Measurements from ENCODE around the gene RYR2. TPM values are rescaled to one million over a fixed set of nuclear protein-coding genes. Genes with fewer than 3 reads are reported as not detected.

Gene RYR2
- total and polyA plus RNA-seq, 4 experiments from 2014 or later = not detected

DNA sequence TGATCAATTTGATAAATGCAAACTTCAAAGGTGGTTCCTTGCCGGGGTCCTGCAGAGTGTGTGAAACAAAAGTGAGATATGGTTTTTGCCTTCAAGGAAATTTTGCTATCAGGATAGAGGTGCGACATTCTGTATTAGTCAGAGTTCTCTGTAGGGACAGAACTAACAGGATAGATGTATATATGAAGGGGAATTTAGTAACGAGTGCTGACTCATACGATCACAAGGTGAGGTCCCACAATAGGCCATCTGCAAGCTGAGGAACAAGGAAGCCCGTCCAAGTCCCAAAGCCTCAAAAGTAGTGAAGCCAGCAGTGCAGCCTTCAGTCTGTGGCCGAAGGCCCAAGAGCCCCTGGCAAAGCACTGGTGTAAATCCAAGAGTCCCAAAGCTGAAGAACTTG lies 157.0 kb downstream of the RYR2 start:
- Histone ChIP-seq H3K4me3 (ENCODE audit: low read length in 2 of 2) (no peak overlapping the region), H3K9me3 (ENCODE audit: control insufficient read depth in 1 of 2, low read length in 2 of 2) (no peaks in the 10 kb centered on the region), H3K27me3 (ENCODE audit: insufficient read depth, low read length) (no peaks in the 10 kb centered on the region), H3K36me3 (ENCODE audit: insufficient read depth, low read length) (no peaks in the 10 kb centered on the region), H3K4me1 (ENCODE audit: insufficient read depth, low read length) (no peaks in the 10 kb centered on the region), H3K27ac (ENCODE audit: low read depth, low read length) (no peak overlapping the region)
- H3K4me3 Mint-ChIP-seq = no peak overlapping the region
- peaks cover 0 to 1% (median 0%) of the 10 kb centered on the region in 4 donors for H3K4me1 Mint-ChIP-seq
- POLR2A ChIA-PET (ENCODE audit: partially characterized antibody) = no interaction called here
- H3K27ac Mint-ChIP-seq = no peak overlapping the region
- no peak for DNase-seq
- CTCF ChIA-PET (ENCODE audit: partially characterized antibody) = no interaction called here
- no peaks in the 10 kb centered on the region for H3K36me3 Mint-ChIP-seq
- intact Hi-C loops (cut with micrococcal nuclease) = no loop called here
- H3K9me3 Mint-ChIP-seq = peaks cover 0 to 1% (median 0%) of the 10 kb centered on the region in 8 donors
- no peaks in the 10 kb centered on the region for H3K27me3 Mint-ChIP-seq

DNA sequence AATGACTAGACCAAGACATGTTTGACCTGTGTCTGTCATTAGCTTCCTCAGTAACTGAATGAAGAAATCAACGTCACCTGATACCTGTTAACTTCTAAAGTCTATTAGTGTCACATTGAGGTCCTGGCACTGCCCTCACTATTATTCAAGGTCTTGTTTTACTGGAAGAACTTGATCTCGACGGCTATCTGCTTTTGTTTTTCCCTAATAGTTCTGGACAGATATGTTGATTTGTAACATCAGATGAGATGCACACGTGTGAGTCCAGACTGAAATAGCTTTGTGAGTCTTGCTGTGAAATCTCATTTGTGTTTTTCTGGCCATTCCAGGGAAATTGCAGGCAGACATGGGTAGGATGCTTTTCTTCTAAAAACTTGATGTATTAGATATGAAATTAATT lies 159.2 kb downstream of the RYR2 start:
- no peaks in the 10 kb centered on the region for H3K36me3 Mint-ChIP-seq
- H3K27ac Mint-ChIP-seq = no peak overlapping the region
- intact Hi-C loops (cut with micrococcal nuclease) = no loop called here
- no peak for DNase-seq
- Histone ChIP-seq H3K36me3 (ENCODE audit: insufficient read depth, low read length) (no peaks in the 10 kb centered on the region), H3K27me3 (ENCODE audit: insufficient read depth, low read length) (no peaks in the 10 kb centered on the region), H3K27ac (ENCODE audit: low read depth, low read length) (no peak overlapping the region), H3K9me3 (ENCODE audit: control insufficient read depth in 1 of 2, low read length in 2 of 2) (no peaks in the 10 kb centered on the region), H3K4me1 (ENCODE audit: insufficient read depth, low read length) (no peaks in the 10 kb centered on the region), H3K4me3 (ENCODE audit: low read length in 2 of 2) (no peak overlapping the region)
- CTCF ChIA-PET (ENCODE audit: partially characterized antibody) = no interaction called here
- peaks cover 0 to 1% of the 10 kb centered on the region in 2 donors for H3K27me3 Mint-ChIP-seq
- H3K4me1 Mint-ChIP-seq = peaks cover 0 to 1% (median 0%) of the 10 kb centered on the region in 4 donors
- H3K9me3 Mint-ChIP-seq = peaks cover 0 to 2% (median 0%) of the 10 kb centered on the region in 8 donors
- POLR2A ChIA-PET (ENCODE audit: partially characterized antibody) = no interaction called here
- no peak overlapping the region for H3K4me3 Mint-ChIP-seq

DNA sequence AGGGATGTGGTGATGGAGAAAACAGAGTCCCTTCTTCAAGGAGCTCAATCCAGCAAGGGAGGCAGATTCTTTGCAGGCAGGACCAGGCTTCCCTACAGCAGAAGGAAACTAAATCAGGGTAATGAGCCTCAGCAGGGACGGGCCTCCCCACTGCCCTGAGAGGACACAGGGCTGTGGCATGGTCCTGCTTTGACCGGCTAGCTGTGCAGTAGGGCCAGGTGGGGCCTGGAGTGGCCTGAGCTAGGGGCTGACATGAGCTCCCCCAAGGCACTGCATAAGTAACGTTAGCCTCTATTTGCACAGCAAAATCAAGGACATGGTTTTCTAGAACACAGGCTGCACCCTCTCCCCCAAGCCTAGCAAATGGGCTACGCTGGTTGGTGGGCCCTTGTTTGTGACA lies 162.9 kb downstream of the RYR2 start:
- Mint-ChIP-seq H3K27me3 (peaks cover 1 to 2% of the 10 kb centered on the region in 2 donors), H3K9me3 (peaks cover 0 to 2% (median 0%) of the 10 kb centered on the region in 8 donors), H3K4me1 (no peaks in the 10 kb centered on the region), H3K27ac (no peak overlapping the region), H3K4me3 (no peak overlapping the region), H3K36me3 (no peaks in the 10 kb centered on the region)
- H3K27me3 ChIP-seq (ENCODE audit: insufficient read depth, low read length) = no peaks in the 10 kb centered on the region
- ChIA-PET POLR2A (ENCODE audit: partially characterized antibody) (no interaction called here), CTCF (ENCODE audit: partially characterized antibody) (no interaction called here)
- no peak overlapping the region for H3K4me3 ChIP-seq (ENCODE audit: low read length in 2 of 2)
- no peak for DNase-seq
- no peaks in the 10 kb centered on the region for H3K36me3 ChIP-seq (ENCODE audit: insufficient read depth, low read length)
- intact Hi-C loops (cut with micrococcal nuclease) = no loop called here
- H3K27ac ChIP-seq (ENCODE audit: low read depth, low read length) = no peak overlapping the region
- H3K9me3 ChIP-seq (ENCODE audit: control insufficient read depth in 1 of 2, low read length in 2 of 2) = no peaks in the 10 kb centered on the region
- H3K4me1 ChIP-seq (ENCODE audit: insufficient read depth, low read length) = no peaks in the 10 kb centered on the region

DNA sequence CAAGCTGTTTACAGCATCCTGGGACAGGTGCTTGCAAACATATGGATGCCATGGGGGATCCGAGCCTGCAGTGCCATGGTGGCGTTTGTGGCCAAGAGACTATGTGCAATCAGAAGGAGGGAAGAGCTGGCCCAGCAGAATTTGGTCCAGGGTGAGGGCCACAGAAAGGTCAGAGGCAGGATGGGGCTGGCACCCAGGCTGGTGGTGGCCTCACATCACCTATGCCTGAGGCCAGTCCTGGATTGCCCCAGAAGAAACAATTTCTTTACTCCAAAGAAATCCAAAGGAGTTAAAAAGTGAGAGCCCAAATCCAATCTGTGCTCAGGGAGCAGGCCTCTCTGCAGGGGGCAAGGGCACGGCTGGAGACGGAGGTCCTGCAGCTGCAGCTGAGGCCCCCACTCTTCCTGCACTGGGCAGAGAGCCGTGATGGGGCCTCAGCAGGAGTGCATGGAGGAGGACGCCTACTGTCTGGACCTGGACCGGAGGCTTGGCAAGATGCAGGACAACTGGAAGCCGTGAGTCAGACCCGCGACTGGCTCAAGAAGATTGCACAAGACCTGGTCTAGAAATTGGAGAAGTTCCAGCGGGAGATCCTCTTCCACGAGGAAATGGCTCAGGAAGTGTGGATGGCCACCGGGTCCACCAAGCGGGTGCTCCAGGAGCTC lies 163.5 kb downstream of the RYR2 start:
- Histone ChIP-seq H3K36me3 (ENCODE audit: insufficient read depth, low read length) (no peaks in the 10 kb centered on the region), H3K4me3 (ENCODE audit: low read length in 2 of 2) (no peak overlapping the region), H3K27ac (ENCODE audit: low read depth, low read length) (no peak overlapping the region), H3K4me1 (ENCODE audit: insufficient read depth, low read length) (no peaks in the 10 kb centered on the region), H3K9me3 (ENCODE audit: control insufficient read depth in 1 of 2, low read length in 2 of 2) (no peaks in the 10 kb centered on the region), H3K27me3 (ENCODE audit: insufficient read depth, low read length) (no peaks in the 10 kb centered on the region)
- H3K27me3 Mint-ChIP-seq = peaks cover 1 to 2% of the 10 kb centered on the region in 2 donors
- DNase-seq = no peak
- CTCF ChIA-PET (ENCODE audit: partially characterized antibody) = no interaction called here
- H3K4me1 Mint-ChIP-seq = no peaks in the 10 kb centered on the region
- H3K27ac Mint-ChIP-seq = no peak overlapping the region
- POLR2A ChIA-PET (ENCODE audit: partially characterized antibody) = no interaction called here
- H3K9me3 Mint-ChIP-seq = peaks cover 0 to 2% (median 0%) of the 10 kb centered on the region in 8 donors
- H3K36me3 Mint-ChIP-seq = no peaks in the 10 kb centered on the region
- no peak overlapping the region for H3K4me3 Mint-ChIP-seq
- intact Hi-C loops (cut with micrococcal nuclease) = no loop called here

DNA sequence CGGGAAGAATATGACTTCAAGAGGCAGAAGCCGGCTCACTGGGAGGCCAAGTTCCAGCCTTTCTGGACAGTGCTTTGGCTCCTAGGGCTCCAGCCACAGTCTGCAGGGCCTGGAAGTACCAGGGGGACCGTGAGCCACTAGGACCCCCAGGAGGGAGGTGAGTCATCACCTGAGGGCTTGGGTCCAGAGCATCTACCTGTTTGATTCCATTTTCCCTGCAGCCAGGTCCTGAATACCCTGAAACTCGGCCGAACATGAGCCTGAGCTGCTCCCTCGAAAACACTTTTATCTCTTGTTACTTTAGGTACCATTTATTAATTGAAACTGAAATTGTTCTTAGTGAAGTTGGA lies 164.1 kb downstream of the RYR2 start:
- H3K36me3 Mint-ChIP-seq = no peaks in the 10 kb centered on the region
- Histone ChIP-seq H3K27ac (ENCODE audit: low read depth, low read length) (no peak overlapping the region), H3K4me3 (ENCODE audit: low read length in 2 of 2) (no peak overlapping the region), H3K36me3 (ENCODE audit: insufficient read depth, low read length) (no peaks in the 10 kb centered on the region), H3K4me1 (ENCODE audit: insufficient read depth, low read length) (no peaks in the 10 kb centered on the region), H3K9me3 (ENCODE audit: control insufficient read depth in 1 of 2, low read length in 2 of 2) (no peaks in the 10 kb centered on the region), H3K27me3 (ENCODE audit: insufficient read depth, low read length) (no peaks in the 10 kb centered on the region)
- H3K9me3 Mint-ChIP-seq = peaks cover 0 to 2% (median 0%) of the 10 kb centered on the region in 8 donors
- CTCF ChIA-PET (ENCODE audit: partially characterized antibody) = no interaction called here
- H3K27me3 Mint-ChIP-seq = peaks cover 1 to 2% of the 10 kb centered on the region in 2 donors
- no peak for DNase-seq
- no peaks in the 10 kb centered on the region for H3K4me1 Mint-ChIP-seq
- POLR2A ChIA-PET (ENCODE audit: partially characterized antibody) = no interaction called here
- intact Hi-C loops (cut with micrococcal nuclease) = no loop called here
- H3K4me3 Mint-ChIP-seq = no peak overlapping the region
- no peak overlapping the region for H3K27ac Mint-ChIP-seq

DNA sequence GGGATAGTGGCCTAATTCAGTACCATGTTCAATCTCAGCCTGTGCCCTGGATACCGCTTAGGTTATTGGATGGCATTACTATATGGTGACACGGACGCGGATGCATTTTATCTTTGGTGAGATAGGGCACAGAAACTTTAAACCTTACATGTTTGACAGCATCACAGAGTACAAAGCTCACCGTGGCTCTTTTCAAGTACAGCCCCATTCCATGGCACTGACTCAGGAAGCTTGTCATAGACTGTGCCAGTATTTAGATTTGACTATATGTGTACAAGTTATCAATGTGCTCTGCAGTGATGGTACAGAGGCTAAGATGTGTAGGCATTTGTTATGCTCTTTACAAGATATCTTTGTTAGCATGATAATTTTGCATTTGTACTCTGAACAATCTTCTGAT lies 169.0 kb downstream of the RYR2 start:
- H3K4me3 Mint-ChIP-seq = no peak overlapping the region
- intact Hi-C loops (cut with micrococcal nuclease) = no loop called here
- Histone ChIP-seq H3K9me3 (ENCODE audit: control insufficient read depth in 1 of 2, low read length in 2 of 2) (no peaks in the 10 kb centered on the region), H3K4me3 (ENCODE audit: low read length in 2 of 2) (no peak overlapping the region), H3K4me1 (ENCODE audit: insufficient read depth, low read length) (no peaks in the 10 kb centered on the region), H3K27me3 (ENCODE audit: insufficient read depth, low read length) (no peaks in the 10 kb centered on the region), H3K27ac (ENCODE audit: low read depth, low read length) (no peak overlapping the region), H3K36me3 (ENCODE audit: insufficient read depth, low read length) (no peaks in the 10 kb centered on the region)
- ChIA-PET POLR2A (ENCODE audit: partially characterized antibody) (no interaction called here), CTCF (ENCODE audit: partially characterized antibody) (no interaction called here)
- peaks cover 0 to 4% of the 10 kb centered on the region in 2 donors for H3K27me3 Mint-ChIP-seq
- H3K4me1 Mint-ChIP-seq = no peaks in the 10 kb centered on the region
- H3K9me3 Mint-ChIP-seq = peaks cover 0 to 2% (median 0%) of the 10 kb centered on the region in 8 donors
- no peak overlapping the region for H3K27ac Mint-ChIP-seq
- H3K36me3 Mint-ChIP-seq = no peaks in the 10 kb centered on the region
- no peak for DNase-seq

DNA sequence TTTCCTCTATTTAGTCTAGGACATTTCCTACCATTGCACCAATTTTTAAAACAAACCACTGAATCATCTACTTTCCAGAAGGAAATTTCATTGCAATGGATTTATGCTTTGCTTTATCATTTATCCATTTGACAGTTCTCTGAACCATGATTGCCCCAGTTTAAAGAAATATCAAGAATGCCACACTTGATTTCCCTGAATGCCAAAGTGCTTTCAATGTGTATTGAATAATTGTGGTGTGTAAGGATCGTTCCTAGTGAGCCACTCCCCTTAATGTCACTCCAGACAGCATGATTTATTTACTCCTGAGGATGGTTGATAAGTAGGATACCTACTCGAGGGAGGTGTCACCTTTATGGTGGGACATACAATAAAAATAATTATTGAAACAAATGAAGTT lies 169.6 kb downstream of the RYR2 start:
- Histone ChIP-seq H3K4me1 (ENCODE audit: insufficient read depth, low read length) (no peaks in the 10 kb centered on the region), H3K36me3 (ENCODE audit: insufficient read depth, low read length) (no peaks in the 10 kb centered on the region), H3K27me3 (ENCODE audit: insufficient read depth, low read length) (no peaks in the 10 kb centered on the region), H3K27ac (ENCODE audit: low read depth, low read length) (no peak overlapping the region), H3K4me3 (ENCODE audit: low read length in 2 of 2) (no peak overlapping the region), H3K9me3 (ENCODE audit: control insufficient read depth in 1 of 2, low read length in 2 of 2) (no peaks in the 10 kb centered on the region)
- no peak for DNase-seq
- Mint-ChIP-seq H3K36me3 (no peaks in the 10 kb centered on the region), H3K27me3 (peaks cover 0 to 4% of the 10 kb centered on the region in 2 donors), H3K4me3 (no peak overlapping the region), H3K9me3 (peaks cover 0 to 2% (median 0%) of the 10 kb centered on the region in 8 donors), H3K27ac (no peak overlapping the region), H3K4me1 (no peaks in the 10 kb centered on the region)
- ChIA-PET POLR2A (ENCODE audit: partially characterized antibody) (no interaction called here), CTCF (ENCODE audit: partially characterized antibody) (no interaction called here)
- intact Hi-C loops (cut with micrococcal nuclease) = no loop called here

Measured in CD4-positive, alpha-beta memory T cell (primary cell).